Right lobe of liver (tissue), 4 donors: ENCODE results near the gene C8B.

Experiments used
- CTCF ChIP-seq, 4 donors: fragments of 200-600 bp in 3 of 4; fragments of 450-650 bp in 1 of 4; IDR thresholded peaks; one replicate each; pipeline versions ENCODE4 v1.5.1 to v1.8.0; 2016 to 2022; ENCODE audit warnings: antibody characterized with exemption in 4 of 4, mild to moderate bottlenecking in 2 of 4
- POLR2A ChIP-seq: fragments of 450-650 bp; IDR thresholded peaks from one replicate; pipeline ENCODE4 v1.6.1; 2017; ENCODE audit warnings: antibody characterized with exemption, mild to moderate bottlenecking
- donor health status: DM: no; HTN: no; CAD: no.
- donor health status: DM: no; HTN: no; CAD: no.
- donor health status: DM: no; HTN: yes; CAD: no.

GRCh38 chr1:56910441-56910985 is 55.3 kb downstream of the C8B start:
- TF ChIP-seq CTCF (IDR thresholded peaks at IDR 0.05) (no peak), POLR2A (peak; percentile 64)
